PFSK-1 (cell line): ENCODE data around the gene USP24.

Experiments used
- FOXP2 ChIP-seq: optimal IDR thresholded peaks from 2 replicates; pipeline ENCODE3; 2011; ENCODE audit warnings: borderline replicate concordance, control low read depth, inconsistent platforms; ENCODE audit not compliant: insufficient read depth; ENCODE audit errors: extremely low read length, extremely low read depth
- POLR2AphosphoS5 ChIP-seq: IDR thresholded peaks from 2 replicates; pipeline ENCODE4 v1.6.1; 2012; ENCODE audit warnings: low read depth, mild to moderate bottlenecking, control low read depth, low read length, moderate library complexity
- SIN3A ChIP-seq: IDR thresholded peaks from 2 replicates; pipeline ENCODE4 v1.6.1; 2012; ENCODE audit warnings: mild to moderate bottlenecking, low read length, moderate library complexity, borderline replicate concordance; ENCODE audit not compliant: insufficient read depth
- TAF1 ChIP-seq: IDR thresholded peaks from 2 replicates; pipeline ENCODE4 v1.6.1; 2012; ENCODE audit warnings: low read length, control low read depth, borderline replicate concordance; ENCODE audit not compliant: insufficient read depth
- TF ChIP-seq, protein P1 (sequence below), 2 experiments: IDR thresholded peaks; 2 replicates each; pipeline versions ENCODE4 v1.6.1 to v1.8.0; 2011 to 2012; ENCODE audit warnings: low read depth in 2 of 2, low read length in 2 of 2, control low read depth in 1 of 2, inconsistent platforms in 1 of 2, mild to moderate bottlenecking in 1 of 2, moderate library complexity in 1 of 2; ENCODE audit not compliant: insufficient read depth in 1 of 2

Gene USP24

DNA sequence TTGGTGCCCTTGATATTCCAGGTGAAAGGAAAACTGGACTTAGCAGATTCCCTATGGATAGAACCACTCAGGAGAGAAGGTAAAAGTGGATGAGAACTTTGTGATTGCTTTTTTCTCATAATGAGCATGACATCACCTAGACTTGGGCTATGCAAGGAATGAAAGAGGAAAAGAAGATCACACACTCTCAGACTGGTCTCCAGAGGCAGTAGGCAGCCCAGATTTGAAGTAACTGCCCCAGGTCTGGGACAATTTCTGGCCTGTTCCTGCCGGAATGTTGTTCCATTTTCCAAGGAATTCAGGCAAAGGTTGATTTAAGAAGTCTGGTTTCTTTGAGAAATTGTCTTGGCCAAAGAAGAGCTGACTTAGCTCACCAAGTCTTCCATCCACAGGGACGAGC is 31.7 kb upstream of the USP24 start:
- TF ChIP-seq FOXP2 (no peak), SIN3A (no peak), TAF1 (no peak), POLR2AphosphoS5 (no peak)
- TF ChIP-seq, protein P1, sequence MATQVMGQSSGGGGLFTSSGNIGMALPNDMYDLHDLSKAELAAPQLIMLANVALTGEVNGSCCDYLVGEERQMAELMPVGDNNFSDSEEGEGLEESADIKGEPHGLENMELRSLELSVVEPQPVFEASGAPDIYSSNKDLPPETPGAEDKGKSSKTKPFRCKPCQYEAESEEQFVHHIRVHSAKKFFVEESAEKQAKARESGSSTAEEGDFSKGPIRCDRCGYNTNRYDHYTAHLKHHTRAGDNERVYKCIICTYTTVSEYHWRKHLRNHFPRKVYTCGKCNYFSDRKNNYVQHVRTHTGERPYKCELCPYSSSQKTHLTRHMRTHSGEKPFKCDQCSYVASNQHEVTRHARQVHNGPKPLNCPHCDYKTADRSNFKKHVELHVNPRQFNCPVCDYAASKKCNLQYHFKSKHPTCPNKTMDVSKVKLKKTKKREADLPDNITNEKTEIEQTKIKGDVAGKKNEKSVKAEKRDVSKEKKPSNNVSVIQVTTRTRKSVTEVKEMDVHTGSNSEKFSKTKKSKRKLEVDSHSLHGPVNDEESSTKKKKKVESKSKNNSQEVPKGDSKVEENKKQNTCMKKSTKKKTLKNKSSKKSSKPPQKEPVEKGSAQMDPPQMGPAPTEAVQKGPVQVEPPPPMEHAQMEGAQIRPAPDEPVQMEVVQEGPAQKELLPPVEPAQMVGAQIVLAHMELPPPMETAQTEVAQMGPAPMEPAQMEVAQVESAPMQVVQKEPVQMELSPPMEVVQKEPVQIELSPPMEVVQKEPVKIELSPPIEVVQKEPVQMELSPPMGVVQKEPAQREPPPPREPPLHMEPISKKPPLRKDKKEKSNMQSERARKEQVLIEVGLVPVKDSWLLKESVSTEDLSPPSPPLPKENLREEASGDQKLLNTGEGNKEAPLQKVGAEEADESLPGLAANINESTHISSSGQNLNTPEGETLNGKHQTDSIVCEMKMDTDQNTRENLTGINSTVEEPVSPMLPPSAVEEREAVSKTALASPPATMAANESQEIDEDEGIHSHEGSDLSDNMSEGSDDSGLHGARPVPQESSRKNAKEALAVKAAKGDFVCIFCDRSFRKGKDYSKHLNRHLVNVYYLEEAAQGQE (IDR thresholded peaks at IDR 0.05; ENCODE audit: insufficient read depth in 1 of 2, low read depth in 2 of 2, low read length in 2 of 2): no peak

DNA sequence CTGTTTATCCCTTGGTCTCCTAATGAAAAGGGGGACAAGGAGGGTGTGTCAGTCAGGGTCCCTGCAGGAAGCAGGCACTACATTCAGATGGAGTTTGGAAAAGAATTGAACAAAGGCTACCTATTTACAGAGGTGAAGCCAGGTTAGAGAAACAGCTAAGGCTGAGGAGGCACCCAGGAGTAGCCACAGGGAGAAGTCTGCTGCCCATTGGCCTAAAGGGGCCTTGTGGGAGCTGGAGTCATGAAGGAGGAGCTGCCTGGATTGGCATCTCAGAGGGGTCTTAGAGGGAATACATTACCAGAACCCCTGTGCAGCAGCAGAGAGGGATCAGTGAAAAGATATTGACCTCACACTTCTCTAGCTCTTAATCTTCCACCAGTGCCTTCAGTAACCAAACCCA is 31.2 kb upstream of the USP24 start:
- no peak for TF ChIP-seq TAF1
- TF ChIP-seq SIN3A: no peak
- no peak for TF ChIP-seq FOXP2
- no peak for TF ChIP-seq POLR2AphosphoS5
- TF ChIP-seq, protein P1 (IDR thresholded peaks at IDR 0.05; ENCODE audit: insufficient read depth in 1 of 2, low read depth in 2 of 2, low read length in 2 of 2): no peak

DNA sequence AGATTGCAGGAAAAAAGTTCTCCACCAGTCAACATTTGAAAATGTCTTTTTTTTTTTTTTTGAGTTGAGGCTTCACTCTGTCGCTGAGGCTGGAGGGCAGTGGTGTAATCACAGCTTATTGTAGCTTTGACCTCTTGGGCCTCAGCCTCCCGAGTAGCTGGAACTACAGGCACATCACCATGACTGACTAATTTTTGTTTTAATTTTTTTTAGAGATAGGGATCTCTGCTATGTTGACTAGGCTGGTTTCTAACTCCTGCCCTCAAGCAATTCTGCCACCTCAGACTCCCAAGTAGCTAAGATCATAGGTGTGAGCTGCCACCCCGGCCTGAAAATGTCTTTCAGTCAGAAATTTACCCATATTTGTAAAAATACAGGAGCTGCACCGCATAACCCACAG is 30.6 kb upstream of the USP24 start:
- no peak for TF ChIP-seq POLR2AphosphoS5
- no peak for TF ChIP-seq TAF1
- TF ChIP-seq, protein P1 (IDR thresholded peaks at IDR 0.05; ENCODE audit: insufficient read depth in 1 of 2, low read depth in 2 of 2, low read length in 2 of 2): no peak

GRCh38 chr1:55244476-55245099 is 29.4 kb upstream of the USP24 start:
- TF ChIP-seq SIN3A: no peak
- no peak for TF ChIP-seq TAF1
- TF ChIP-seq FOXP2: no peak
- TF ChIP-seq, protein P1 (IDR thresholded peaks at IDR 0.05; ENCODE audit: insufficient read depth in 1 of 2, low read depth in 2 of 2, low read length in 2 of 2): no peak
- TF ChIP-seq POLR2AphosphoS5: no peak

DNA sequence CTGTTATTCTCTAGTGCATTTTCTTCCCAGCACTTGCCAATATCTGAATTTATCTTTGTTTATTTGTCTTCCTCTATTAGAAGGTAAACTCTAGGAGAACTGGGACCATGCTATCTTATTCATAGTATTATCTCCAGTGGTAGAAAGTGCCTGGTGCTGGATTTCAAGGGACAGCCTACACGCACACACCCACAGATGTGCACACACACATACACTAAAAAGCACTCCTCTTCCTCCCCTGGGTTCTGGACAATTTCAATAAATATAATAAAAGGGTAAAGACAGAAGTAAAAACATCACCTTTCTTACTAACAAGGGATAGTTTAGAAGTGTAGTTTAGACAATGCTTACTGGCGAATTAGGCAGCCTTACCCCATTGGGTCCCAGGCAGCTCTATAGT is 28.5 kb upstream of the USP24 start:
- TF ChIP-seq SIN3A: no peak
- TF ChIP-seq POLR2AphosphoS5: no peak
- no peak for TF ChIP-seq FOXP2
